Lung microvascular endothelial cell (primary cell): ENCODE data around the gene C16orf54. TPM values are rescaled to one million over a fixed set of nuclear protein-coding genes. Genes with fewer than 3 reads are reported as not detected.
"Not testable (repeated sequence)": the region's sequence is repeated elsewhere in the genome, so short reads cannot be mapped to it uniquely, and the experiment has no call there.

Experiments
- DNase-seq, 2 donors: peaks; one replicate each; pipeline versions ENCODE4 v3.0.0 to v3.0.0-alpha.2; 2010; ENCODE audit warnings: low read depth in 2 of 2
- total RNA-seq: library from RNA; depleted of rRNA; stranded (reverse); fragments of >200 nt; gene quantifications from 2 replicates; pipeline ENCODE4 v1.2.1, GENCODE V29; 2014

C16orf54 gene
- total RNA-seq, 1 donor from 2014 or later: not detected

DNA sequence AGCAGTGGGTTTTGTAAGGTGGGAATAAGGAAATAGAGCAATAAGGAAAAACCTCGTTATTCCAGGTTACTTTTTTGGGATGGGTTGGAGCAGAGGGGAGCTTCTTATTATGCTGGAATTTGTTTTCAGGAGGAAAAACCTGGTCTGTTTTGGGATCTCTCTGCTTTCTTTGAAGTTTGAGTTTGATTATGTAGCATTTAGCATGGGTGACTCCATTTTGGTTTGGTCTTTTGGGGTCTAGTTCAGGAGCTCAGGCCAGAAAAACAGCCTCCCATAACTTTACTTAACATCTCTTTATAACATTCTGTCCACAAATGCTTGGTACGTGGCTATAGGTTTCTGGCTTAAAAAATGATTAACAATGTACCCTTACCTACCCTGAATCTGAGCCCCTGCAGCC is 23.7 kb upstream of the C16orf54 start:
- DNase-seq: no peak

DNA sequence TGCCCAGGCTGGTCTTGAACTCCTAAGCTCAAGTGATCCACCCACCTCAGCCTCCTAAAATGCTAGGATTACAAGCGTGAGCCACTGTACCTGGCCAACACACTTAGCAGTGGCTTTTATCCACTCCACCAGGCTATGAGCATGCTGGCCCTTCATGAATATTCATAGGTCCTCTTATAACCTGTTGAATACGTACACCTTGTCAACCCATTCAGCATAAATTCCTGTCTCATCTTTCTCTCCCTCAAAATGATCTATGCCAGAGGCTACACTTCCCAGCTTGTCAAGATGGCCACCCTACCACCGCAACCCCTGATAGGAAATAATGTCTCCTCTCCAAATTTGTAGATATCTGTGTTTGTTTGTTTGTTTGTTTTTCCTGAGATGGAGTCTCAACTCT is 21.3 kb upstream of the C16orf54 start:
- no peak for DNase-seq

DNA sequence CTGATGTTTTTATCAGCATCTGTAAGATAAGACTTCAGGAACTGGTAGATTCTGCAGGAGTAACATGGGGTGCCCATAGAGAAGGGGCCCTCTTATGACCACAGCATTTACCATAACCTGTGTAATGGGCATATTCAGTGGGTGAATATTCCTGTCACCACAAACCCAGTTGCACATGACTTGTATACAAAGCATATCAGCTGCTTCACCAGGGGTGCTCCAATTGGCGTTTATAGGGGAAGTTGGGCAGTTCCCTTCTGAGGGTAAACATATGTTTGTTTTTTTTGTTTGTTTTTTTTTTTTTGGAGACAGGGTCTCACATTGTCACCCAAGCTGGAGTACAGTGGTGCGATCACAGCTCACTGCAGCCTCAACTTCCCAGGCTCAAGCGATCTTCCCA is 20.8 kb upstream of the C16orf54 start:
- DNase-seq: no peak

DNA sequence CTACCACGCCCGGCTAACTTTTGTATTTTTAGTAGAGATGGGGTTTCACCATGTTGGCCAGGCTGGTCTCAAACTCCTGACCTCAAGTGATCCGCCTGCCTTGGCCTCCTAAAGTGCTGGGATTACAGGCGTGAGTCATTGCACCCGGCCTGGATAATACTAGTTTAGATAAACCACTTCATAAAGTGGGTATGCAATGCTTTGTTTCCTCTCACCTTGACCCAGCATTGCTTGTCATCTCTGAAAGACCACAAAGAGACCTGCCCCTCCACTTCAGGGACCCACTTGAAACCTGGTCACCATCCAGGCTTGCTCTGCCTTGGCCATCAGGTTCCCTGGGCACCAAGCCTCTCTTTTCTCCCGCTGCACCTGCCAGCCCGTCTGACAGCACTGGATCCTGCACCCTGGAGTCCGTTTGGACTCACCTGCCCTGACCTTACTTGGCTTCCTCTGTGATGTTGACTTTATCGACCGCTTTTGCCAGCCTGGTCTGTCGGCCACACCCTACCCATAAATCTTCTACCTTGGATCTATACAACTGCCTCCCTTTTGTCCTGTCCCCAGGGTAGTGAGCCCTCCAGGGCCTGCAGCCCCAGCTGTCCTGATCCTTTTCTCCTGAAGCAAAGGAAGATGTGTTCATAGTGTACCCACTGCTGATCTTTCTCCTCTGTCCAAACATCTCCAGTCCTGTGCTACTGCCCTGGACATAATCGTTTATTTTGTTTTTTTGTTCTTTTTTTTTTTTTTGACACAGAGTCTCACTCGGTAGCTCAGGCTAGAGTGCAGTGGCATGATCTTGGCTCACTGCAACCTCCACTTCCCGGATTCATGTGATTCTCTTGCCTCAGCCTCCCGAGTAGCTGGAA is 19.6 kb upstream of the C16orf54 start:
- no peak for DNase-seq

DNA sequence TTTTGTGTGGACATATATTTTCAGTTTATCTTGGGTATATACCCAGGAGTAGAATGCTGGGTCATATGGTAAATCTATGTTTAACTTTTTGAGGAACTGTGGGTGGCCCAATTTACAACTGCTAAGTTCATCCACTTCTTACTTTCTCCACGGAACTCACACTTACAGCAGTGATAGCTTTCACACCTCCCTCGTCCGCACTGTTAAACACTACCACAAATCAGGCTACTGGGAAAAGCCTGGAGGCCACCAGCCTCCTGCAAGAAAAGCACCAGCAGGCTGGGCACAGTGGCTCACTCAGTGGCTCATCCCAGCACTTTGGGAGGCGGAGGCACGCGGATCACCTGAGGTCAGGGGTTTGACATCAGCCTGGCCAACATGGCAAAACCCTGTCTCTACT is 17.5 kb upstream of the C16orf54 start:
- DNase-seq: no peak

DNA sequence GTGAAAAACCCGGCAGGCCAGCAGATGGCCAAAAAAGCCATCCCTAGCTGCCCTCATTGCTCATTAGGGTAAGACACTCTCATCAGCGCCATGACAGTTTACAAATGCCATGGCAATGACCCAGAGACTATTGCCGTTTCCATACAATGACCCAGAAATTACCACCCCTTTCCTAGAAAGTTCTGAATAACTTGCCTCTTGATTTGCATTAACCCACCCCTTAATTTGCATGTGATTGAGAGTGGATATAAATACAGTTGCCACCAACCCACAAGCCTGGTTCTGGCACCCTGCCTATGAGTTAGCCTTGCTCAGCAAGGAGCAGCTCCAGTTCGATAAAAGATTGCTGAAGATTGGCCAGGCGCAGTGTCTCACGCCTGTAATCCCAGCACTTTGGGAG is 16.1 kb upstream of the C16orf54 start:
- DNase-seq: no peak

DNA sequence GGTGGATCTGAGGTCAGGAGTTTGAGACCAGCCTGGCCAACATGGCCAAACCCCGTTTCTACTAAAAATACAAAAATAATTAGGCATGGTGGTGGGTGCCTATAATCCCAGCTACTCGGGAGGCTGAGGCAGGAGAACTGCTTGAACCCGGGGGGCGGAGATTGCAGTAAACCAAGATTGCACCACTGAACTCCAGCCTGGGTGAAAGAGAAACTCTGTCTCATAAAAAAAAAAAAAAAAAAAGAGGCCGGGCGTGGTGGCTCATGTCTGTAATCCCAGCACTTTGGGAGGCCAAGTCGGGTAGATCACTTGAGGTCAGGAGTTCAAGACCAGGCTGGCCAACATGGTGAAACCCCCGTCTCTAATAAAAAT is 15.5 kb upstream of the C16orf54 start:
- not testable (repeated sequence) for DNase-seq

DNA sequence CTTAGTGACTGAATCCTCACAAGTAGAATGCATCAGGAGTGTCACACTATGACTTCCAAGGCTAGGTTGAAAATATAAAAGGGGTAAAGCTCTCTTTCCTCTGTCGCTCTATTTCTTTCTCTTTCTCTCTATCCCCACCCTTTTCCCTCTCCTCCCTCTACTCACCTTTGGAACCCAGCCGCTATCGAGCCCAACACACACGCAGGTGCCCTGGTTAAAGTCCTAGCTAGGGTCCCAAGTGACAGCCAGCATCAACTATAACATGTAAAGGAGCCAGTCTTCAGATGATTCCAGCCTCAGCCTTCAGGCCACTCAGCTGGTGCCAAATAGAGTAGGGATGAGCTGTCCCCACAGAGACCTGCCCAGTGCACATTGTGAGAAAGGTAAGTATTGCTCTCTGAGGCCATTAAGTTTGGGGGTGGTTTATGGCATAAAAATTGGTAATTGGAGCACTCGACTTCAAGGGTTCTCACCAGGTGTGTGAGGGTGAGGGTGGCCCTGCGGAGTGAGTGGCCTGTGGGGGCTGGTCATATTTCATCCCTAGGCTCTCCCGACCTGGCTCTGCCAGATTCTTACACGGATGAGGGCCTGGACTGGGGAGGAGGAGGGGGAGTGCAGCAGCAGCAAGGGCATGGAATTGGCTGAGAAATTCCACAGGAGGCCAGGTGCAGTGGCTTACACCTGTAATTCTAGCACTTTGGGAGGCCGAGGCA is 14.9 kb upstream of the C16orf54 start:
- no peak for DNase-seq

DNA sequence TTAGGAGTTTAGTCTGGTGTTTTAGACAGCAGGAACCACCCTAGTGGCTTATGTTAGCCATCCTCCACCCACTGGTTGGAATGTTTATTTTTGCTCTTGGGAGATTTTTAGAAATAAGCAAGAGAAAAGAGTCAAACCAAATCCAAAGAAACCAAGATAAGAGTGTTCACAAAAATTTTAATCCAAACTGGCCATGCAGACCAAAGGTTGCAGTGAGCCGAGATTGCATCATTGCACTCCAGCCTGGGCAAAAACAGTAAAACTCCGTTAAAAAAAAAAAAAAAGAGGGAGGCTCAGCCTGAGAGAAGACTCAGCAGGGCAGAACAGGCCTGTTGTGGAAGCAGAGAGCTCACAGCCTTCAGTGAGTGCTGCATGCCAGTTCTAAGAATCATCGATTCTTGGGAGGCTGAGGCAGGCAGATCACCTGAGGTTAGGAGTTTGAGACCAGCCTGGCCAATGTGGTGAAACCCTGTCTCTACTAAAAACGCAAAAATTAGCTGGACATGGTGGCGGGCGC is 12.2 kb upstream of the C16orf54 start:
- DNase-seq: no peak

DNA sequence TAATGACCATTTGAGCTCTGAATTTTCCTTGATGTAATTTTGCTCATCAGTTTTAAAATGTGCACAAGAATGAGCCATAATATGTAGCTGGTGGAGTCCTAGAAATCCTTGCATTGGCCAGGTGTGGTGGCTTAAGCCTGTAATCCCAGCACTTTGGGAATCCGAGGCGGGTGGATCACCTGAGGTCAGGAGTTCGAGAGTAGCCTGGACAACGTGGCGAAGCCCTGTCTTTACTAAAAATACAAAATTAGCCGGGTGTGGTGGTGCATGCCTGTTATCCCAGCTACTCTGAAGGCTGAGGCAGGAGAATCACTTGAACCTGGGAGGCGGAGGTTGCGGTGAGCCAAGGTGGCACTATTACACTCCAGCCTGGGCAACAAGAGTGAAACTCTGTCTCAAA is 11.3 kb upstream of the C16orf54 start:
- DNase-seq: not testable (repeated sequence)

DNA sequence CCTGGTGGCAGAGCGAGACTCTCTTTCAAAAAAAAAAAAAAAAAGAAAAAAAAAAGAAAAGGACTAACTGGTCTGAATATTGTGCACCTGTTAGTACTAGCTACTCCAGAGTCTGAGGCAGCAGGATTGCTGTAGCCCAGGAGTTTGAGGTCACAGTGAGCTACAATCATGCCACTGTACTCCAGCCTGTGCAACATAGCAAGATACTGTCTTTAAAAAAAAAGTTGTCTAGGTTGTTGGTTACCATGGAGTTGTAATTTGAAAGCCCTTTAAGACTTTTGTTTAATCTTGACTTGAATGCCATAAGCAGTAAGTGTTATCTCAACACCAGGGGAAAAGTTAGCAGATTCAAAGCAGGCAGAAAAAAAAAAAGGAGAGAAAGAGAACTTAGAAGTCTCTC is 10.9 kb upstream of the C16orf54 start:
- no peak for DNase-seq

DNA sequence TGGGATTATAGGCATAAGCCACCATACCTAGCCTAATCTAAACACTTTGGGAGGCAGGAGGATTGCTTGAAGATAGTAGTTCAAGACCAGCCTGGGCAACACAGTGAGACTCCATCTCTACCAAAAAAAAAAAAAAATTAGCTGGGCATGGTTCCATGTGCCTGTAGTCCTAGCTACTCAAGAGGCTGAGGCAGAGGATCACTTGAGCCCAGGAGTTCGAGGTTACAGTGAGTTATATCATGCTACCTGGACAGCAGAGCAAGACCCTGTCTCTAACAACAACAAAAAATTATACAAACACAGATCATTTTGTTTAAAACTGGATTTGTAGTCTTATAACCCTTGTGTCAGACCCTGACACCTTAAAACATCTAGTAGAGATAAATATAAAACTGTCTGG is 7.7 kb upstream of the C16orf54 start:
- no peak for DNase-seq

DNA sequence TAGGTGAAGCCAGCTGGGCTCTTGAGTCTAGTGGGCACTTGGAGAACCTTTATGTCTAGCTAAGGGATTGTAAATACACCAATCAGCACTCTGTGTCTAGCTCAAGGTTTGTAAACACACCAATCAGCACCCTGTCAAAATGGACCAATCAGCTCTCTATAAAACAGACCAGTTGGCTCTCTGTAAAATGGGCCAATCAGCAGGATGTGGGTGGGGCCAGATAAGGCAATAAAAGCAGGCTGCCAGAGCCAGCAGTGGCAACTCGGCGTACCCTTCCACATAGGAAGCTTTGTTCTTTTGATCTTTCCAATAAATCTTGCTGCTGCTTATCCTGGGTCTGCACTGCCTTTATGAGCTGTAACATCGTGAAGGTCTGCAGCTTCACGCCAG is 3.0 kb upstream of the C16orf54 start:
- DNase-seq: not testable (repeated sequence)

DNA sequence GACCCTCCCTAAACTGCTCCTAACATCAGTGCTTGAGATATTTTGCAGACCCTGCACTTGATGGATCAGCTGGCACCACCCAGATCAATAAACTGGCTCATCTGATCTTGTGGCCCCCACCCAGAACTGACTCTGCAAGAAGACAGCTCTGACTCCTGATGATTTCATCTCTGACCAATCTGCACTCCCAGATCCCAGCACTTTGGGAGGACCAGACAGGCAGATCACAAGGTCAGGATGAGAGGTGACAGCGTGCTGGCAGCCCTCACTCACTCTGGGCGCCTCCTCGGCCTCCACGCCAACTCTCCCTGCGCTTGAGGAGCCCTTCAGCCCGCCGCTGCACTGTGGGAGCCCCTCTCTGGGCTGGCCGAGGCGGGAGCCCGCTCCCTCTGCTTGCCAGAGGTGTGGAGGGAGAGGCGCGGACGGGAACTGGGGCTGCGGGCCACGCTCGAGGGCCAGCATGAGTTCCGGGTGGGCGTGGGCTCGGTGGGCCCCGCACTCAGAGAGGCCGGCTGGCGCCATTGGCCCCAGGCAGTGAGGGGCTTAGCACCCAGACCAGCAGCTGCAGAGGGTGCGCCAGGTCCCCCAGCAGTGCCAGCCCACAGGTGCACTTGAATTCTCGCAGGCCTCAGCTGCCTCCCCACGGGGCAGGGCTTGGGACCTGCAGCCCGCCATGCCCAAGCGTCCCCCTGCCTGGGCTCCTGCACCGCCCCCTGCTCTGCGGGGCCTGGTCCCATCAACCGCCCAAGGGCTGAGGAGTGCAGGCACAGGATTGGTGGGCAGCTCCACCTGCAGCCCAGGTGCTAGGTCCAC is 2.4 kb upstream of the C16orf54 start:
- no peak for DNase-seq

DNA sequence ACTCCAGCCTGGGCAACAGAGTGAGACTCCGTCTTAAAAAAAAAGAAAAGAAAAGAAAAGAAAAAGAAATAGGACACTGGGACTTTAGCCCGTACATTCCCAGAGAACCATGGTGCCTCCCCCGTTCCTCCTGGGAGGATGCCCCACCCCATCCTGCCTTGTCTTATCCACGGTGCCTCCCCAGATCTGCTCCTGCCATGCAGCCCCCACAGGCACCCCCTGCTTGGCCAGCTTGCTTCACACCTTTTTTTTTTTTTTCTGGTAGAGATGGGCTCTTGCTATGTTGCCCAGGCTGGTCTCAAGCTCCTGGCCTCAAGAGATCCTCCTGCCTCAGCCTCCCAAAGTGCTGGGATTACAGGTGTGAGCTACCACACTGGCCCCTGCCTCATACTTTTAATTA is 728 bp upstream of the C16orf54 start:
- not testable (repeated sequence) for DNase-seq

DNA sequence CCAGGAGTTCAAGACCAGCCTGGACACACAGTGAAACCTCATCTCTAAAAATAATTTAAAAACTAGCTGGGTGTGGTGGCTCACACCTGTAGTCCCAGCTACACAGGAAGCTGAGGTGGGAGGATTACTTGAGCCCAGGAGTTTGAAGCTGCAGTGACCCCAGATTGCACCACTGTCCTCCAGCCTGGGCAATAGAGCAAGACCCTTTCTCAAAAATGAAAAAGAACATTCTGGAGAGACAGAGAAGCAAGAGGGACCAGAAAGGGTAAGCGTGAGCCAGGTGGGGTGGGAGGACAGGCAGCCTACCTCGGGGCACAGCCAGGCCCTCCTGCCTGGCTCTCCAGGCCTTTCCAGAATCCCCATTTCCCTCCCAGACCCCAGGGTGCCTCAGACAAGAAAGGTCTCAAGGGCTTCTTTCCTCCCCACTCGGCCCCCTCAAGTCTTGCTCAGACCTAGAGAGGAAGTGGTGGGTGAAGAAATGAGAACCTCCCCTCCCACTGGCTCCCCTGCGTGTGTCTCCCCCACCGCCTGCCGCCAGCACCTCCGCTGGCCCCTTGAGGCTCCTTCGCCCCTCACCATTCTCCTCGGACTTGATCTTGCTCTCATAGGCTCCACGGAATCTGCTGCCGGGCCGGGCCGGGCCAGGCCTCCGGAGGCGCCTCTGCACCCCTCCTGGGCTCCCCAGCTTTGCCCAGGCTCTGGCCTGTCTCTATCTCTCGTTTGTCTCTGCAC is 503 bp downstream of the C16orf54 start:
- no peak for DNase-seq

DNA sequence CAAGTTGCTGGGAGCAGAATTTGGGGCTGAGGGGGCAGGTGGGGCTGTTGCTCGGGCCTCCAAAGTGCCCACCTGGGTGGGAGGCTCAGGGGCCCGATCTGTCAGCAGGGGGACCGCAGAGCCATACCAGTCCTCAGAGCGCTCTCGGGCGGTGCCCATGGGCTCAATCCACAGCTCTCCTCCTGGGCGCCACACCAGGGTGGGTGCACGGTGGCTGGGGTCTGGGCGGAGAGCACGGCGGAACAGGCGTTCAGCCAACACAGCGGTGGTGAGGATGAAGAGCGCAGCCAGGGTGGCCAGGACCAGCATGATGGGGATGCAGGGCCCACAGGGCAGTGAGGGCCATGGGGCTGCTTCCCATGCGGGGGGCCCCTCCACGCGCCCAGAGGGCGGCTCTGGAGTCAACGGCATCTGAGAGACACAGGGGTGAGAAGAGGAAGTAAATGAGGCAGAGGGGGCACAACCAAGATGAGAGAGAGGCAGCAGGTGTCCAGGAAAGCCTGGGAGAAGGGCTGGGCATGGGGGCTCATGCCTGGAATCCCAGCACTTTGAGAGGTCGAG is 1.2 kb downstream of the C16orf54 start:
- DNase-seq: no peak

DNA sequence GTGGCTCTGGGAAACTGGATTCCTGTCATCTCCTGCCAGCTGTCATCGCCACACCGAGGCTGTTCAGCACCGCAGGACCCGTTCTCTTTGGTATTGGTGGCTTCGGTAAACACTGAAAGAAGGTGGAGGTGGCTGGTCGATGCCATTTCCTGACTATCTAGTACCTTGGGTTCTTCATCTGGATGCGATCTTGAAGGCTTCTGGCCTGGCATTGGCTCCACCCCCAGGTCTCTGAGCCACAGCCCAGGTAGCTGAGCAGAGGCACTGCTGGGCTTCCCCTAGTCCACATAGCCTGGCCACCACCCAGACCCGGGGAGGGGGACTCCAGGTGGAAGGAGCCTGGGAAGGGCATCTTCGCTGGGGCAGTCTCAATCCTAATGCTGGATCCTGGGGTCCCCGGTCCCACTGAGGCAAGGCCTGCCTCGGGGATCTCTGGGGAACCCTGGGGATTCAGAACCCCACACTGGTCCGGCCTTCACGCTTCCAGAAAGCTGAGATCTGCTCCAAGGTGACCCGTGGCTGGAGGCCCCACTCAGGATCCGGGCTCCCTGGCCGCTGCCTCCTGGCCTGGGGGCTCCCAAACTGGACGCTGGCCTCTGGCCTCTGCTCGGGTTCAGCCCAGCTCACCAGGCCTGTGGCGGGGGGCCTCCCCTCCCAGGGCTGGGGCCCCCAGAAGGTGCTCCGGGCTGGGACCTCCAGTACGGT is 1.8 kb downstream of the C16orf54 start:
- no peak for DNase-seq

DNA sequence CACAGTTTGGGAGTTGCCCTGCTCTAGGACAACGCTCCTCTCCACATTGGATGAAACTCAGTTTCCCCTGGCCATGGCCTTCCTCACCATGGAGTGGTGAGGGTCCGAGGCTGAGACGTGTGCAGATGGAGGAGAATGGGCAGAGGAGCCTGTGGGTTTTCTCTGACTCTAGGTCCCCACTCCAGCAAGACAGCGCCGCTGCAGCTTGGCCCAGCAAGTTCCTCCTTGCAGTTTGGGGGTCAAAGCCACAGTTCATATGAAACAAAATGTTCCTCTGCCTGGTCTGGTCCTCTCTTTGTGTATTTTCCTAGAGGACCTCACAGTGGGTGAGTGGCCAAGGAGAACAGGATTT is 2.3 kb downstream of the C16orf54 start:
- no peak for DNase-seq

DNA sequence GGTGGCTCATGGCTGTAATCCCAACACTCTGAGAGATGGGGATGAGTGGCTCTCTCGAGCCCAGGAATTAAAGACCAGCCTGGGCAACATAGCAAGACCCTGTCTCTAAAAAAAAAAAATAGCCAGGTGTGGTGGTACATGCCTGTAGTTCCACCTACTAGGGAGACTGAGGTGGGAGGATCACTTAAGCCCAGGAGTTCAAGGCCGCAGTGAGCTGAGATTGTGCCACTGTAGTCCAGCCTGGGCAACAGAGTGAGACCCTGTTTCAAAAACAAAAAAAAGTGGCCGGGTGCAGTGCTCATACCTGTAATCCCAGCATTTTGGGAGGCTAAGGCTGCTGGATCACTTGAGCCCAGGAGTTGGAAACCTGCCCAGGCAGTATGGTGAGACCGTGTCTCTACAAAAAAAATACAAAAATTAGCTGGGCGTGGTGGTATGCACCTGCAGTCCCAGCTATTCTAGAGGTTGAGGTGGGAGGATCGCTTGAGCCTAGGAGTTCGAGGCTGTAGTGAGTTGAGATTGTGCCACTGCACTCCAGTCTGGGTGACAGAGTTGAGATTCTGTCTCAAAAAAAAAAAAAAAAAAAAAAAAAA is 3.0 kb downstream of the C16orf54 start:
- no peak for DNase-seq
